ENCODE results near the gene LIPH. TPM values are rescaled to one million over a fixed set of nuclear protein-coding genes. Genes with fewer than 3 reads are reported as not detected.

The LIPH gene
- total and polyA plus RNA-seq, 4 experiments from 2014 or later = not detected

GRCh38 chr3:185530856-185531255 is 21.5 kb downstream of the LIPH start:
- POLR2A ChIA-PET (ENCODE audit: partially characterized antibody) = no interaction called here
- no peak for DNase-seq
- CTCF ChIA-PET (ENCODE audit: partially characterized antibody) = no interaction called here
- Histone ChIP-seq H3K4me1 (ENCODE audit: insufficient read depth, low read length) (no peaks in the 10 kb centered on the region), H3K36me3 (ENCODE audit: insufficient read depth, low read length) (no peaks in the 10 kb centered on the region), H3K27me3 (ENCODE audit: insufficient read depth, low read length) (no peaks in the 10 kb centered on the region), H3K4me3 (ENCODE audit: low read length in 2 of 2) (no peak overlapping the region), H3K9me3 (ENCODE audit: control insufficient read depth in 1 of 2, low read length in 2 of 2) (no peaks in the 10 kb centered on the region), H3K27ac (ENCODE audit: low read depth, low read length) (no peak overlapping the region)
- Mint-ChIP-seq H3K36me3 (no peaks in the 10 kb centered on the region), H3K4me3 (no peak overlapping the region), H3K4me1 (no peaks in the 10 kb centered on the region), H3K9me3 (no peaks in the 10 kb centered on the region), H3K27me3 (peaks cover 1 to 3% of the 10 kb centered on the region in 2 donors), H3K27ac (no peak overlapping the region)
- intact Hi-C loops (cut with micrococcal nuclease) = no loop called here

- H3K4me1 ChIP-seq (ENCODE audit: insufficient read depth, low read length) = no peaks in the 10 kb centered on the region
- Mint-ChIP-seq H3K27ac (no peak overlapping the region), H3K4me1 (no peaks in the 10 kb centered on the region), H3K9me3 (no peaks in the 10 kb centered on the region), H3K36me3 (no peaks in the 10 kb centered on the region), H3K4me3 (no peak overlapping the region), H3K27me3 (peaks cover 5 to 9% of the 10 kb centered on the region in 2 donors)
- no peaks in the 10 kb centered on the region for H3K9me3 ChIP-seq (ENCODE audit: control insufficient read depth in 1 of 2, low read length in 2 of 2)
- DNase-seq = no peak
- no peaks in the 10 kb centered on the region for H3K36me3 ChIP-seq (ENCODE audit: insufficient read depth, low read length)
- ChIA-PET POLR2A (ENCODE audit: partially characterized antibody) (no interaction called here), CTCF (ENCODE audit: partially characterized antibody) (no interaction called here)
- H3K27me3 ChIP-seq (ENCODE audit: insufficient read depth, low read length) = no peaks in the 10 kb centered on the region
- no peak overlapping the region for H3K27ac ChIP-seq (ENCODE audit: low read depth, low read length)
- intact Hi-C loops (cut with micrococcal nuclease) = no loop called here
- no peak overlapping the region for H3K4me3 ChIP-seq (ENCODE audit: low read length in 2 of 2)
These were observed 23.9 kb downstream of the LIPH start for GRCh38 chr3:185528532-185528931.

- H3K27me3 ChIP-seq (ENCODE audit: insufficient read depth, low read length) = no peaks in the 10 kb centered on the region
- ChIA-PET POLR2A (ENCODE audit: partially characterized antibody) (no interaction called here), CTCF (ENCODE audit: partially characterized antibody) (no interaction called here)
- H3K4me1 Mint-ChIP-seq = no peaks in the 10 kb centered on the region
- H3K4me1 ChIP-seq (ENCODE audit: insufficient read depth, low read length) = no peaks in the 10 kb centered on the region
- no peak for DNase-seq
- H3K27ac ChIP-seq (ENCODE audit: low read depth, low read length) = no peak overlapping the region
- peaks cover 5 to 10% of the 10 kb centered on the region in 2 donors for H3K27me3 Mint-ChIP-seq
- no peaks in the 10 kb centered on the region for H3K9me3 ChIP-seq (ENCODE audit: control insufficient read depth in 1 of 2, low read length in 2 of 2)
- H3K27ac Mint-ChIP-seq = no peak overlapping the region
- H3K36me3 ChIP-seq (ENCODE audit: insufficient read depth, low read length) = no peaks in the 10 kb centered on the region
- H3K36me3 Mint-ChIP-seq = no peaks in the 10 kb centered on the region
- no peak overlapping the region for H3K4me3 Mint-ChIP-seq
- intact Hi-C loops (cut with micrococcal nuclease) = no loop called here
- H3K4me3 ChIP-seq (ENCODE audit: low read length in 2 of 2) = no peak overlapping the region
- H3K9me3 Mint-ChIP-seq = no peaks in the 10 kb centered on the region
These were observed 25.0 kb downstream of the LIPH start for GRCh38 chr3:185527364-185527763.

- Histone ChIP-seq H3K27ac (ENCODE audit: low read depth, low read length) (no peak overlapping the region), H3K9me3 (ENCODE audit: control insufficient read depth in 1 of 2, low read length in 2 of 2) (no peaks in the 10 kb centered on the region), H3K4me3 (ENCODE audit: low read length in 2 of 2) (no peak overlapping the region), H3K4me1 (ENCODE audit: insufficient read depth, low read length) (no peaks in the 10 kb centered on the region), H3K27me3 (ENCODE audit: insufficient read depth, low read length) (no peaks in the 10 kb centered on the region), H3K36me3 (ENCODE audit: insufficient read depth, low read length) (no peaks in the 10 kb centered on the region)
- DNase-seq = no peak
- ChIA-PET POLR2A (ENCODE audit: partially characterized antibody) (no interaction called here), CTCF (ENCODE audit: partially characterized antibody) (no interaction called here)
- no peaks in the 10 kb centered on the region for H3K4me1 Mint-ChIP-seq
- no peak overlapping the region for H3K27ac Mint-ChIP-seq
- H3K27me3 Mint-ChIP-seq = peaks cover 9 to 12% of the 10 kb centered on the region in 2 donors
- no peak overlapping the region for H3K4me3 Mint-ChIP-seq
- H3K9me3 Mint-ChIP-seq = no peaks in the 10 kb centered on the region
- H3K36me3 Mint-ChIP-seq = no peaks in the 10 kb centered on the region
- intact Hi-C loops (cut with micrococcal nuclease) = no loop called here
These were observed 25.9 kb downstream of the LIPH start for GRCh38 chr3:185526349-185526951.

- Histone ChIP-seq H3K27me3 (ENCODE audit: insufficient read depth, low read length) (no peaks in the 10 kb centered on the region), H3K4me3 (ENCODE audit: low read length in 2 of 2) (no peak overlapping the region), H3K27ac (ENCODE audit: low read depth, low read length) (no peak overlapping the region), H3K36me3 (ENCODE audit: insufficient read depth, low read length) (no peaks in the 10 kb centered on the region), H3K4me1 (ENCODE audit: insufficient read depth, low read length) (no peaks in the 10 kb centered on the region), H3K9me3 (ENCODE audit: control insufficient read depth in 1 of 2, low read length in 2 of 2) (no peaks in the 10 kb centered on the region)
- Mint-ChIP-seq H3K27ac (no peak overlapping the region), H3K27me3 (peaks cover 12 to 15% of the 10 kb centered on the region in 2 donors), H3K4me3 (no peak overlapping the region), H3K4me1 (no peaks in the 10 kb centered on the region), H3K36me3 (no peaks in the 10 kb centered on the region), H3K9me3 (no peaks in the 10 kb centered on the region)
- intact Hi-C loops (cut with micrococcal nuclease) = no loop called here
- no peak for DNase-seq
- ChIA-PET CTCF (ENCODE audit: partially characterized antibody) (no interaction called here), POLR2A (ENCODE audit: partially characterized antibody) (no interaction called here)
These were observed 30.8 kb downstream of the LIPH start for GRCh38 chr3:185521349-185522138.

- no peak overlapping the region for H3K4me3 ChIP-seq (ENCODE audit: low read length in 2 of 2)
- no peak for DNase-seq
- Mint-ChIP-seq H3K27me3 (peaks cover 3 to 12% of the 10 kb centered on the region in 2 donors), H3K27ac (no peak overlapping the region), H3K4me1 (no peaks in the 10 kb centered on the region), H3K36me3 (no peaks in the 10 kb centered on the region), H3K9me3 (no peaks in the 10 kb centered on the region), H3K4me3 (no peak overlapping the region)
- no peaks in the 10 kb centered on the region for H3K9me3 ChIP-seq (ENCODE audit: control insufficient read depth in 1 of 2, low read length in 2 of 2)
- intact Hi-C loops (cut with micrococcal nuclease) = no loop called here
- H3K36me3 ChIP-seq (ENCODE audit: insufficient read depth, low read length) = no peaks in the 10 kb centered on the region
- ChIA-PET POLR2A (ENCODE audit: partially characterized antibody) (no interaction called here), CTCF (ENCODE audit: partially characterized antibody) (no interaction called here)
- no peaks in the 10 kb centered on the region for H3K4me1 ChIP-seq (ENCODE audit: insufficient read depth, low read length)
- H3K27me3 ChIP-seq (ENCODE audit: insufficient read depth, low read length) = no peaks in the 10 kb centered on the region
- H3K27ac ChIP-seq (ENCODE audit: low read depth, low read length) = no peak overlapping the region
These were observed 33.4 kb downstream of the LIPH start for GRCh38 chr3:185519021-185519420.

- Histone ChIP-seq H3K36me3 (ENCODE audit: insufficient read depth, low read length) (no peaks in the 10 kb centered on the region), H3K27ac (ENCODE audit: low read depth, low read length) (no peak overlapping the region), H3K4me1 (ENCODE audit: insufficient read depth, low read length) (no peaks in the 10 kb centered on the region), H3K27me3 (ENCODE audit: insufficient read depth, low read length) (no peaks in the 10 kb centered on the region), H3K9me3 (ENCODE audit: control insufficient read depth in 1 of 2, low read length in 2 of 2) (no peaks in the 10 kb centered on the region), H3K4me3 (ENCODE audit: low read length in 2 of 2) (no peak overlapping the region)
- intact Hi-C loops (cut with micrococcal nuclease) = no loop called here
- Mint-ChIP-seq H3K27me3 (peaks cover 8 to 12% of the 10 kb centered on the region in 2 donors), H3K4me1 (no peaks in the 10 kb centered on the region), H3K4me3 (no peak overlapping the region), H3K27ac (no peak overlapping the region), H3K9me3 (no peaks in the 10 kb centered on the region), H3K36me3 (no peaks in the 10 kb centered on the region)
- DNase-seq = no peak
- POLR2A ChIA-PET (ENCODE audit: partially characterized antibody) = no interaction called here
- CTCF ChIA-PET (ENCODE audit: partially characterized antibody) = no interaction called here
These were observed 34.8 kb downstream of the LIPH start for GRCh38 chr3:185517387-185518130.
